Activated naive CD4-positive, alpha-beta T cell treated with anti-CD3 and anti-CD28 coated beads, Interleukin-2, amount 50 U/mL, for 72 hours (primary cell): ENCODE results near the gene GMDS. TPM values are rescaled to one million over a fixed set of nuclear protein-coding genes. Genes with fewer than 3 reads are reported as not detected.

Source experiments
- ATAC-seq, 2 donors: fragments of 150-1000 bp; cut with Tn5 transposase; 2 replicates each; pipeline ENCODE4 v1.10.0; 2021; ENCODE audit warnings: mild to moderate bottlenecking in 2 of 2, moderate library complexity in 2 of 2
- DNase-seq, 2 donors: peaks; one replicate each; pipeline ENCODE4 v3.0.0; 2021 to 2022; ENCODE audit warnings: low spot score in 2 of 2
- H3K27ac Mint-ChIP-seq, 2 donors: one replicate each; pipeline ENCODE4 v1.8.0; 2022; ENCODE audit warnings: mild to moderate bottlenecking in 2 of 2, mixed read lengths in 2 of 2
- H3K36me3 Mint-ChIP-seq, 2 donors: one replicate each; pipeline ENCODE4 v1.8.0; 2022; ENCODE audit warnings: mixed read lengths in 2 of 2
- H3K9me3 Mint-ChIP-seq, 2 donors: one replicate each; pipeline ENCODE4 v1.8.0; 2022; ENCODE audit warnings: mixed read lengths in 2 of 2
- total RNA-seq, 2 donors: library from RNA; stranded (reverse); gene quantifications; one replicate each; pipeline ENCODE4 v1.2.3, GENCODE V29; 2022

Gene GMDS
- total RNA-seq, 2 donors from 2014 or later = 23.9 to 37.6 TPM

GRCh38 chr6:1611322-1611571 lies 634.2 kb downstream of the GMDS start:
- ATAC-seq = no peak
- H3K27ac Mint-ChIP-seq = no peak overlapping the region
- no peak for DNase-seq
- H3K9me3 Mint-ChIP-seq = no peaks in the 10 kb centered on the region
- peaks cover 0 to 7% of the 10 kb centered on the region in 2 donors for H3K36me3 Mint-ChIP-seq

GRCh38 chr6:1610497-1611321 lies 634.7 kb downstream of the GMDS start:
- no peak overlapping the region for H3K27ac Mint-ChIP-seq
- H3K9me3 Mint-ChIP-seq = no peaks in the 10 kb centered on the region
- peak in 1 of 2 donors; percentile 36 for ATAC-seq
- peak in 1 of 2 donors; percentile 33 for DNase-seq
- H3K36me3 Mint-ChIP-seq = peaks cover 0 to 7% of the 10 kb centered on the region in 2 donors

GRCh38 chr6:1609648-1610496 lies 635.5 kb downstream of the GMDS start, which contains the start of gene FOXC1:
FOXC1 (plus strand) TSS chr6:1609915; CDS start chr6:1610446, 531 bp downstream.
- H3K9me3 Mint-ChIP-seq = no peaks in the 10 kb centered on the region
- DNase-seq = peak in 1 of 2 donors; percentile 63
- ATAC-seq = peak; percentile 60 to 64
- H3K36me3 Mint-ChIP-seq = peaks cover 0 to 7% of the 10 kb centered on the region in 2 donors
- peak within 1 kb of the TSS in 1 of 2 donors; percentile 65 for H3K27ac Mint-ChIP-seq

DNA sequence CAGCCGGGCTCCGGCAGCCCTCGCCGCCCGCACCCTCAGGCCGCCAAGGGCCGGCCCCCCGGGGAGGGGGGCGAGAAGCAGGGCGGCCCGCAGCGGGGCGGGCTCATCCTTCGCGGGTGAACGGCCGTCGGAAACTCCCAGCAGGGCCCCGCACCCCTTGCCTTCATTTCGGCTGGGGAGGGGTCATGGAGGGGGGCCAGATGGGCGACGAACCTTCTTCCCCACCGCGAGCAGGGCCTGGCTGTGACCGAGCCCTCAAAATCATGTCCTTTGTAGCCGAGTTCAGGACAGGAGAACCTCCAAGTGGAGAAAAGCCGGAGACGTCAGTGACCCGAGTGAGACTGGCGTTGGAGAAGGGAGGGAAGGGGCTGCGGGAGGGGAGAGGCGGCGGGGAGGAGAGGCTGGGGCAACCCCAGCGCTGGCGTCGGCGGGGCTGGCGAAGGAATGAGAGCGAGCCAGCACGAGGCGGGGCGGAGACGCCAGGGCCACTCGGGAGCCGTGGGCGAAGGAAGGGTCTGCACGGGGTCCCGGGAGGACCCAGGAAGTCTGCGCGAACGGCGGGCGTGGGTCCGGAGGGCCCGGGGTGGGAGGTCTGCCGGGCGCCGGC lies 636.3 kb downstream of the GMDS start:
- no peak for DNase-seq
- peak overlapping the region in 1 of 2 donors; percentile 65 for H3K27ac Mint-ChIP-seq
- ATAC-seq = peak; percentile 3 to 5
- no peaks in the 10 kb centered on the region for H3K9me3 Mint-ChIP-seq
- peaks cover 0 to 7% of the 10 kb centered on the region in 2 donors for H3K36me3 Mint-ChIP-seq

DNA sequence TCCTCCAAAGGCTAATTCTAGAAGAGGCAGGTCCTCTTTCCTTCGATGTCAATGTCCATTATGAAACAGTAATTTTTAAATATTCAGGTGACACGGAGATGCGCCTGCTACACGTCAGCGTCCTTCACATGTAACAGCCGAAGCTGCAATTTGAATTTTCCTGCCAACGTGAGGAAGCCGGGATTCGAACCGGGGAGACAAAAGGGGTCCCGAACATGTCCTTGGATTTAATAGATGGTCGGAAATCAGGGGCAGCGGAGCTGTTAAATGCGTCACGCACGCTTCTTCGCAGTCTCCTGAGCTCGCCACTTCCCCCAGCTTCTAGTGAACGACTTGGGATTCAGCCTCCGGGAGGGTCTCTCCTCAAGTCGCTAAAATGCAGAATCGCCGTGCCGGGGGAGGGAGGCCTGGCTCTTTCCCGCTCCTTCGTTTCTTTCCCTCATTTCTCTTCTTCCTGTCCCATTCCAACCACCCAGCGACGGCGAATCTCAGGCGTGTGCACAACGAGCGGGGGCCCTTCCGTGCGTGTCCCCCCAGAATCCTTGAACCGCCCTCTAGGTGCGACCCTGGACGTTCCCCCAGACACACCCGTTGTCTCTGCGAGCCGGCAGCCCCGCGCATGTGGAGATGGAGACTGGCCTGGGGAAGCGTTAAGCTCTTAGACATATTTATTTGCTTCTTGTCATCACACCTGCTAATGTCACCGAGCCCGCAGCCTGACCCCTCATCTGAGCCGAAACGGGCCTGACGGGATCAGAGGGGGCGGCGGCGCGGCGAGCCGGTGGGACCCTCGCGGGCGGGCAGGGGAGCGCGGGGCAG lies 637.0 kb downstream of the GMDS start:
- no peaks in the 10 kb centered on the region for H3K9me3 Mint-ChIP-seq
- DNase-seq (no peak), ATAC-seq (no peak)
- peak overlapping the region in 1 of 2 donors; percentile 44 for H3K27ac Mint-ChIP-seq
- H3K36me3 Mint-ChIP-seq = peaks cover 0 to 7% of the 10 kb centered on the region in 2 donors

GRCh38 chr6:1607516-1608221 lies 637.7 kb downstream of the GMDS start:
- ATAC-seq = no peak
- Mint-ChIP-seq H3K9me3 (no peaks in the 10 kb centered on the region), H3K36me3 (peaks cover 0 to 7% of the 10 kb centered on the region in 2 donors), H3K27ac (peak overlapping the region in 1 of 2 donors; percentile 44)
- peak in 1 of 2 donors; percentile 32 for DNase-seq

DNA sequence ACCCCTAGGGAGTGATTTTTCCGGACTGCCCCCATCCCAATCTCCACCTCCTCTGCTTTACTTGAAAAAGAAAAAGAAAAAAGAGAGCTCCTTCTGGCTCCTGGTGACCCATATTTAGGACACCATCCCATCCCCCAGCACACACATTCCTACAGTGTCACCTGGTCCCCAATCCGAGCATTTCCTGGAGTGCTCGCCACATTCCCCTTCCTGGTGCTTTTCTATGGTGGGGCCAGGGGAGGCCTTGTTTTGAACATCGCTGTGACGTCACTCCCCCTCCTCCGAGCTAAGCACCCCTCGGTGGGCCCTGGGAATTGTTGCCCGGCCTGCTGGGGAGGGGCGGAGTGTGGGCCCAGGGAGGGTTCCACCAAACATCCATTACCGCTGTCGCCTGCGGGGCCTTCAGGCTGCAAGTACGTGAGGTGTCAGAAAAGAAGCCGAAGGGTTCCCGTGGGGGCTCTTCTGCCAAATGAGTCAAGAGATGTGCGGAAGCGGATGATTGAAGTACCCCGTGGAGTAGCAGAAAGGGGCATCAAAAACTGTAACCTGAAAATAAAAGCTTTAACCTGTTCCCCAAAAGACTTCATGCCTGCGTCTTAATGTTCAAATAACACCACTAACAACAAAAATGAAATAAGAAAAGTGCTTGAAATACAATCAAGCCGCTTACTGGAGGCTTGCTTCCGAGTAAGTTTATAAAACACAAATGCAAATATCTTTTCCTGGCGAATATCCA lies 638.5 kb downstream of the GMDS start:
- Mint-ChIP-seq H3K27ac (no peak overlapping the region), H3K36me3 (peaks cover 0 to 1% of the 10 kb centered on the region in 2 donors), H3K9me3 (no peaks in the 10 kb centered on the region)
- no peak for ATAC-seq
- no peak for DNase-seq

DNA sequence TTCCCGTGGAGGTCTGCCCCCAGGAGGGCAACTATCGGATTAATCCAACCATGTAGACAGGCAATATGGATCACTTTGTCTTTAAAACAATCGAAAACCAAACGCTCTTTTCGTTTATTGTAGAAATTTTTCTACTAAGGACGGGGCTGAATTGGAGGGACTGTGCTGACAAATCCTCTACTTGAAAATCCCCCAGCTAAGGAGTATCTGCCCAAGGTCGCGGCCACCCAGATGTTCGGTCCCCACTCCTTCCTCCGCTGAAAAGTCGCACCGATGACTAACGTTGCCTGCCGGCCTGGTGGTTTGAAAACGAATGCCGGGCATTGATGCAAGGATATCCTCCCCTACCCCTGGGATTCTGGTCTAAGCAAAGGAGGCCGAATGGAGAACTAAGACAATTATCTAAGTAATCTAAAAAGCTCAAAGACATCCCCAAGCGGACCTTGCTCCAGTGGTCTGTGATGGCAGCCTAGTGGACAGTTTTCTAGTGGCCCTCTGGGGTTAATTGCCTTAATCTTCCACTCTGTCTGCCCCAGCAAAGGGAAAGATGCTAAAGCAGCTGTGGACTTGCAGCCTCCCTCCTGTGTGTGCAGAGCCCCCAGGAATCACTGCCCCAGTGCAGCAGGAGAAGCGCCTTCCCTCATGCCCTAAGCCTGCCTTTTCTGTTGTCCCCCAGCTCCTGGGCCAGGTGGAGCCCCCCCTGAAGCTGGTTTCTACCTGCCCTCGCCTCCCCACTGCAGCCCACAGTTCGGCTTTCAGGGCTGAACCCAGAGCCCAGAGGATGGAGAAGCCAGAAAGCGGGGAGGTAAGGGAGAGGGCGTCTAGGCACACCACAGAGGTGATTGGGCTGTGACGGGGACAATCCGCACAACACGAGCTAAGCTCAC lies 639.3 kb downstream of the GMDS start:
- Mint-ChIP-seq H3K27ac (no peak overlapping the region), H3K9me3 (no peaks in the 10 kb centered on the region), H3K36me3 (no peaks in the 10 kb centered on the region)
- ATAC-seq (no peak), DNase-seq (no peak)

- Mint-ChIP-seq H3K27ac (no peak overlapping the region), H3K36me3 (no peaks in the 10 kb centered on the region), H3K9me3 (no peaks in the 10 kb centered on the region)
- DNase-seq = peak in 1 of 2 donors; percentile 27
- no peak for ATAC-seq
These were observed 640.2 kb downstream of the GMDS start for GRCh38 chr6:1605004-1605892.

DNA sequence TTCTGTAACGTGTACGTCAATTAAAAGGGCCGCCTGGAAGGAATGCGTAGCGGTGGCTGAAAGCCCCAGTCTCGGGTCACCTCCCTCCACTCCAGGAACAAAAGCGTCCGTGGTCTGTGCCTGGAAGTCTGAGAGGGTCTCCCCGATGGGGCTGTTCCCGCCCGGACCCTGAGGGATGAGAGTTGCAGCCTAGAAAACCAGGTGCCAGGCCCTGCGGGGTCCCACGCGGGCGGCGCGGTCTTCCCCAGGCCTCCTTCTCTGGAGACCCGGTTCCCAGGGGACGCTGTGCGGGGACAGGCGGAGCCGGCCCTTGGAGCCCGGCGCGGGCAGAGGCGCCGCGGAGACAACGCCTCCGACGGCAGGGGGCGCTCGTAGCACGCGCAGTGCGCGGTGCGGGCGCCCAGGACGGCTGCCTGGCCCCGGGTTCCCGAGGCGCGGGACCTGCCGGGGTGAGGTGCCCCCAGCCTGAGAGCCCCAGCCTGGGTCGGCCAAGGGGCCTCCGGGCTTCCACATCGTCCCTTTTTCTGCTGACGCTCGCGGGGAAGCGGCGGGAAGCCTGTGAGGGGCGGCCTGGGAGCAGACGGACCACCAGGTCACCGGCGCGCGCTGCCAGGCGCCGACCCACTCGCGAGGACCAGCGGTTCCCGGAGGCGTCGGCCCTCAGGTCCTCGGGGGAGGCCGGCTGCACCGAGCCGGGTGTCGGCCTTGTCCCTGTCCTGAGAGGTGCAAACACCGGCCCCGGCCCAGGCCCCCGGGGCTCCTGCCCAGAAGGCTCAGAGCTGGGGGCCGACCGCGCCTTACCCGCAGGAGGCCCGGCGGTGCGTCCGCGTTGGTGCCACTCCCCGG lies 641.0 kb downstream of the GMDS start:
- DNase-seq (peak in 1 of 2 donors; percentile 87), ATAC-seq (peak; percentile 86 to 87)
- Mint-ChIP-seq H3K27ac (no peak overlapping the region), H3K9me3 (no peaks in the 10 kb centered on the region), H3K36me3 (no peaks in the 10 kb centered on the region)

- no peak for ATAC-seq
These were observed 641.7 kb downstream of the GMDS start for GRCh38 chr6:1603708-1604107.

DNA sequence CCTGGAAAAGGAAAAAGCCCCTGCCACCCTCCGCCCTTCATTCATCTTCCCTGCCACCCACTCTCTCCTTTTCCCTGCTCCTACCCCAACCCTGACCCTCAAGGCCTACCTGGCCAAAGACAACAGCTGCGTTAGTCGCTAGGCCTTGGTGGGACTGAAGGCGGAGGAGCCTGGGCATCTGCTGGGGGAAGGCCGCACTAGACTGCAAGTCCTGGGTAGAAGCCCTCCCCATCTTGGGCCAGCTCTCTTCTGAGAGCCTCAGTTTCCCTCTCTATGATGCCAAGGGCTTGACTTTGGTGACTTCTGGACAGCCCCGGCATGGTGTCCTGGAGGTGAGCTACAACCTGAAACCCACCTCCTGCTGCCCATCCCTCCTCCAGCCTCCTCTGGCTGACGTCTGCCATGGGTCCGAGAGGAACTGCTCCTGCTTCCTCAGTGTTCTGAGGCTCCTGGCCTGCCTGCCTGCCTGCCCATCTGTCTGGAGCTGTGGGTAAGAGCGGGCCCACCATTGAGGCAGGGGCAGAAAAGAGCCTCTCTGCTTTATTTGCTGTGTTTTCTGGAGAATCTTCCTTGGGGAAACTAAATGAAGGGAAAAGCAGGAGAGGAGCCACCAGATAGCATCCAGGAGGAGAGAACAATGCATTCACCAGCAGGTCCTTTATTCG lies 643.2 kb downstream of the GMDS start:
- ATAC-seq = no peak
- H3K36me3 Mint-ChIP-seq = no peaks in the 10 kb centered on the region
- H3K9me3 Mint-ChIP-seq = no peaks in the 10 kb centered on the region
- no peak for DNase-seq
- H3K27ac Mint-ChIP-seq = no peak overlapping the region

More at GRCh38 chr6:1603708-1604107, 641.7 kb downstream of the GMDS start:
- Mint-ChIP-seq H3K9me3 (no peaks in the 10 kb centered on the region), H3K36me3 (no peaks in the 10 kb centered on the region), H3K27ac (no peak overlapping the region)
- no peak for DNase-seq
